ENCODE results near the gene SLC25A26.

SLC25A26 gene

DNA sequence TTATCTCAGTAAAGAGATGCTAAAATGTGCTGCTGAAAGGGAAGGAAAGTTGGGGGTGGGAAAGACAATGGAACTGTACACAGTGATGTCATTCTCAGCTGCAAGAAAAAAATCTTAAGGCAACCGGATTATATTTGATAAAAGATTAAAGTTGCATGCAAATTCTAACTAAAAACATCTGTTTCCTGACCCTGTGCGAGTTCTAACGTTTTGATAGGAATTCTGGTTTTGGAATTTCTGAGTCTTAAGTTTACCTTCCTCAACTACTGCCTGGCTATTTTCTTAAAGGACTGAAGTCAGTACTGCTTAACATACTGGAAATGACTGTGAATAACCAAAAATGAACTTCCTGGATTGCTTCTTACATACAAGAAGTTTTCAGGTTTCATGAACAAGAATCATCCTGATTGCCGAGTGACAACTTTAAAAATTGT, 115.5 kb downstream of the SLC25A26 start:
- no peak for DNase-seq

- no peak for DNase-seq
Measured at GRCh38 chr3:66338927-66339326, 118.1 kb downstream of the SLC25A26 start.

DNA sequence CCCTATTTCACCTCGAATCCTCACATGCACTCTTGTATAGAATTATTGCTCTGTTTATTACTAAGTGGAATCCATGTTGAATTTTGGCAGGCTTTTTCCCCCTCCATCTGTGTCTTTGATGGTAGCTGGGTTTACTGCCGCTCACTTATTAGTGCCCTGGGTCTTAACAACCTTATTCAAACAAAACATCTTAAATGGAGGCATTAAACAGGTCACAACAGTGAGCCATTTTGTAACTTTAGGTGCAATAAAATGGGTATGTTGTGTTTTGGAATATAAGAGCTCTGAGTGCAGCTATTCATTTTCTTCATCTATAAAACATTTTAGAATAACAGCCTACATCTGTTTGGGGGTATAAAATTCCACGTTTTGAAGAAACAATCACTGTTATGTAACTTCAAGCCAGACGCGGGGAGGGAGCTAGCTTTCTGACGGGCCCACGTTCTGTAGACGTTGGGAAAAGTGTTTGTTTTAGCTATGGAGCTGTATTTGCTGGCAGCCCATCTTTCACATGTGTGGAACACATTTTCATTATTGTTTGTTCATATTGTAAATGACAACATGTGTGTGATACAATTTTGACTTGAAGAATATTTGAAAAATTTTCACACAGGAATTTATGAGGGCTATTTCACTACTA, 122.0 kb downstream of the SLC25A26 start:
- DNase-seq: peak; percentile 28

DNA sequence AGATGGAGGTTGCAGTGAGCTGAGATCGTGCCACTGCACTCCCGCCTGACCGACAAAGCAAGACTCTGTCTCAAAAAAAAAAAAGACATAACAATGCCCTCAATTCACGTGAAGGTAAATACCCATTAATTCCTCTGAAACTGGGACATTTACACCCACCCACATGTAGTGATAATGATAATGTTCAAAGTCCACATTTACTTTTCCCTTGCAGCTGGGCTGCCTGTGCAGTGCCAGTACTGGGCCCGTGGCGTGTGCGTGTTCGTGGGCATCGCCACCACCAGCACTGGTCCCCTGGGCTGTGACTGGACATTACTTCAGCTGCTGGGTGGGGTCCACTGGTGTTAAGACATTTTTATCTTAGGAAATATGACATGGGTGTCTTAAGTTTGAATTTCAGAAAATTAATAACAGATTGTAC, 123.6 kb downstream of the SLC25A26 start:
- DNase-seq: no peak

DNA sequence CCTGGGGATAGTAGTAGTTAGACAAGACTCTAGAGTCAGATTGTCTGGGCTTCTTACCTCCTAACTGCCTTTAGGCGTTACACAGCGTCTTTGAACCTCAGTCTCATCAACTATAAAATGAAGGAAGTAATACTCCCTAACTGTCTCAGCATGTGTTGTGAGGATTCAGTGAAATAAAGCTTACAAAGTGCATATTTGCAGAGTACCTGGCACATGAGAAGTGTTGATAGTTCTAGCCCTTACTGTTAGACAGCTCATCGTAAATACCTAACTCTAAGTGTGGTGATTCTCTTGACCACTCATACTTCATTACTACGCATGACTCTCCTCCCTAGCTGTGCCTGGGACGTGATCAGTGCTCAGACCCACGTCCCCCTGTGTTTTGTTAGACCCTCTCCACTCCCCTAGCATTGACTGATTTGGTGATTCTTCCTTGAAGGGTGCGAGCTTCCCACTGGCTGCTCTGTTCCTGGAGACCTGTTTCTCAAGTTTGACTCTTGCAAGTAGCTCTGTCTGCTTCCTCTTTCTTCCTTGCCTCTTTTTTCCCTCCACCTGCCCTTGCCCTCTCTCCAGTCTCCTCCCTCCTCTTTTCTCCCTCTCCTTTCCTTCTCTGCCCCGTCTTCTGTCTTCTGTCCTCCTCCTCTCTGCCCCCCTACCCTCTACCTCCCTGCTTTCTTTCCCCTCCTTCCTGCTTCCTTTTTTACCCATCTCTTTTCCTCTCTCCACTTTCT, 124.2 kb downstream of the SLC25A26 start:
- no peak for DNase-seq

DNA sequence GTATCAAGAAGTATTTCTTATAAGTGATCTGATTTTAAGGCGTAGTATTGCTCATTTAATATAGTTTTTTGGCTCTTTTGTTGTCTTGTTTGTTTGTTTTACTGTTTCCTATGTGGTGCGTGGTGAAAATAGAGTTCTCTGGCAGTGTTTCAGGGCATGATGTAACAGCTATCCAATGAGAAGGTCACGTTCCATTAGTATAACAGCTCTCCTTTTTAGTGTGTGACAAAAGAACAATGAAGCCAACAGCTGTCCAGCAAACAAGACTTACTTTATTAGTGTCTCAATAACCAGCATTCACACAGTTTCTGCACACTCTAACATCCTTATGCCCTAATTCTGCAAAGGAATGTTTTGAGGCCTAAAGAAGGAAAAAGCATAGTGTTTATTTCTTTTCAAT, 127.9 kb downstream of the SLC25A26 start:
- DNase-seq: peak; percentile 42

- DNase-seq: no peak
Measured at GRCh38 chr3:66350601-66351000, 129.8 kb downstream of the SLC25A26 start.

GRCh38 chr3:66353039-66353438, 132.2 kb downstream of the SLC25A26 start:
- no peak for DNase-seq

DNA sequence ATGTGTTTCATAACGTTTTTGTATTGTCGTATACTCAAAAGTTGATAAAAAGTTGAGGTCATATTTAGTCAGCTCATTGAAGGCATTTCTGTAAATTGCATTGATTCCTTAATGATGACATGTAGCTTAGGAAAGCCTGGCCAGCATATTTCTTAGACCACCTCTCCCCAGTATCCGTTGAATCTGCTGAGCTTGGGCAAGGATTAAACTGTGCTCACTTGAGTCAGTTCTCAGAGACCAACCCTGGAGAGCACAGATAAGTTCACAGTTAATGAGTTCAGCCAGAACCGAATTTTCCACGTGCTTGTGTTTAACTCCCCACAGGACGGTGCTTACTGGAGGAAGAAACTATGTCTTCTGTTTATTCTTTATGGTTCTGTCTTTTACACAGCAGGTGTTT, 132.7 kb downstream of the SLC25A26 start:
- DNase-seq: no peak

- DNase-seq: no peak
Measured at GRCh38 chr3:66354001-66354400, 133.2 kb downstream of the SLC25A26 start.

- DNase-seq: no peak
Measured at GRCh38 chr3:66355394-66355793, 134.6 kb downstream of the SLC25A26 start.

DNA sequence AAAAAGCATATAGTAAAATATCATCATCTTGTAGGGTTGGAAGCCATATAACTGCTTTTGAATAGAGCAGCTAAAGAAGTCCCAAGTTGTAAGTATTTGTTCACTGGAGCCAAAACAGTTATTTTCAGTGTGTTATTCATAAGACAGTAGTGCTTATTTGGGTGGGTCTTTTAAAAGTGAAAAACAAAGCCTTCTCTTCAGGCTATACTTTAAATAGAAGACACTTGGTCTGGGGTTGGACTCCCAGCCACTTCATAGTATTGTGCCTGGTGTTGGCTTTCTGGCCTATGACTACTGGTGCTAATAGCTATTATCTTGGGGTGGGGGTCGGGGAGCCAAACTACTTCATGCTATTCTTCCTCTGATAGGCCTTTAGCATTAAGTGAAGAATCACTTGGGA, 135.2 kb downstream of the SLC25A26 start:
- DNase-seq: no peak

DNA sequence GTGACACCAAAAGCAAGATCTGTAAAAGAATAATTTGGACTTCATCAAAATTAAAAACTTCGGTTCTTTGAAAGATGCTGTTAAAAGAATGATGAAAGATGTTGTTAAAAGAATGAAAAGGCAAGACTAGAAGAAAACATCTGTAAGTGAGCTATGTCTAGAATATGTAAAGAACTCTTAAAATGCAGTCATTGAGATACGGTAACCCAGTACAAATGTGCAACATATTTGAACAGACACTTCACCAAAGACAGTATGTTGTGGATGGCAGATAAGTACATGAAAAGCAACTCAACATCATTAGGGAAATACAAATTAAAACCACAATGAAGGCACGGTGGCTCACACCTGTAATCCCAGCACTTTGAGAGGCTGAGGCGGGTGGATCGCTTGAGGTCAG, 140.6 kb downstream of the SLC25A26 start:
- no peak for DNase-seq

DNA sequence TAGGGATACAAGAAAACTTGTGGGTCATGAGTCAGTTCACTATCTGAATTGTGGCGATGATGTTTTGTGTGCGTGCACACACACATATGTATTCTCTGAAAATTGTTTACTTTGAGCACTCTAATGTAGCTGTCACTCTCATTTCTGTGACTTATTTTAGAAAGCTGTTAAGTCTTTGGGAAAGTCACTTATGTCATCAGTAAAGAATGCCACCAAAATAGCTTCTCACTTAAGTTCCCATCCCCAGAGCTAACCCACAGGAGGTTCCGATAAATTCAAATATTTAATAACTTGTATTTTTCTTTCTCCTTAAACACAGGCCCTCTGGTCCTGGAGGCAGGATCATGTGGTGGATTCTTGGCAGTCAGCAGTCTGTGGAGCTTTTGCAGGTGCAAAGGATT, 141.7 kb downstream of the SLC25A26 start:
- peak; percentile 63 for DNase-seq

GRCh38 chr3:66363148-66363547, 142.3 kb downstream of the SLC25A26 start:
- no peak for DNase-seq

GRCh38 chr3:66365080-66365479, 144.3 kb downstream of the SLC25A26 start:
- DNase-seq: no peak

DNA sequence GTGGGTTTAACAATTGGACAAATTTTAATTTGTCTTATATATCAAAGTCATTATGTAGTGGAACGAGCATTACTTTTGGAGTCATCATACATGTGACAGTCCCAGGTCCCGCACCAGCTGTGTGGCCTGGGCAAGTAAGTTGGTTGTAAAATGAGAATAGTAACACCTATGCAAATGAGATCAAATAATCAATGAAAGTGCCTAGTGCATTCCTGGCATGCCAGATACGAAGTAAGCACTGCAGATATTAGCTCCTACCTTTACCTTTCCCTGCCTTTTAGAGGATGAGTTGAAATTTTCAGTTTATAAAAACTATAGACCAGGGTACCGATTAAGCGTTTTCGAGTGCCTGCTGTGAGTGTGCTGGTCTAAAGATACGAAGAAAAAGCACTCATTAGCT, 145.9 kb downstream of the SLC25A26 start:
- DNase-seq: no peak

- DNase-seq: no peak
Measured at GRCh38 chr3:66367979-66368378, 147.2 kb downstream of the SLC25A26 start.

DNA sequence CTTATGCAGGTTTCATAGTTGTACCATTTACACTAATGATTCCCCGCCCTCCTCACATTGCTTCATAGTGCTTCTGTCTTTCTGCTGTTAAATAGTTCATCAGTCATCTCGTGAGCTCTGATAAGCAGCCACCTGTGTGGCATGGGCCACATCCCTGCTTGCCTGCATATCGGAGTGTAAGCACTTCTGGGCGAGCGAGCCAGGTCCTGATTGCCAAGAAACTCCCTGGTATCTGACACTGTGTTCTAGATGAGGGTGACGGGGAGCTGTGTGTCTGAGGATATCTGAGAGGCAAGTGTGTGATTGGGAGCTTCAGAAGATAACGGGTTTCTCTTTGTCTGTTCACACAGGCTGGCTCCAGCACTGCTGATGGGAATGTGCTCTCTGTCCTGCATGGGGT, 149.4 kb downstream of the SLC25A26 start:
- no peak for DNase-seq

GRCh38 chr3:66371432-66371831, 150.6 kb downstream of the SLC25A26 start:
- no peak for DNase-seq

DNA sequence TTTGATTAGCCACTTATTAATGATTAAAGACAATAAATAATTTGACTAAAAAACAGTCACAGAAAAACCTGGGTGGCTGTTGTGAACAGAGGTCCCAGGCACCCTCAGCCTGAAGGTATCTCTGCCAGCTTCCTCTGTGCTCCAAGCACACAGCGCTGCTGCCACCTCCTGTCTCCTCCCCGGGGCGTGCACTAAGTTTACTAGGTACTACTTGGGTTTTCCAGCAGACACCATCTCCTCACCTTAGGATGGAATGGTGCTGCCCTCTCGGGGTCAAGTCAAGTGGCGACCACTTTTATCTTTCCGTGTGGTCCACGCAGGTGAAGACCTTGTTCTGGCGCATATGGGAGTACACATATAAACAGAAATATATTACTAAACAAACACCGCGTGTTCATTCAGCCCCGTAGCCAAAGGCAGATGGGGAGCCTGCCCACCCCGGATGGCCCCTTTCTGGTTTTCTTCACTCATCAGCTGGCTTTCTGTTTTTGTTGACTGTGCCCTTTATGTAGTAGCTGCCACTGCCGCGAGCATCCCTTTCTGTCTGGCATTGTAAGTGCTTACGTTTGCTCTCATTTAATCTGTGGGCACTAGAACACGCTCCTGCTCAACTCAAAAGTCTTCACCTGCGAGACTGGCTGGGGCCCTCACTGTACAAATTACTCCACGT, 152.0 kb downstream of the SLC25A26 start:
- no peak for DNase-seq

DNA sequence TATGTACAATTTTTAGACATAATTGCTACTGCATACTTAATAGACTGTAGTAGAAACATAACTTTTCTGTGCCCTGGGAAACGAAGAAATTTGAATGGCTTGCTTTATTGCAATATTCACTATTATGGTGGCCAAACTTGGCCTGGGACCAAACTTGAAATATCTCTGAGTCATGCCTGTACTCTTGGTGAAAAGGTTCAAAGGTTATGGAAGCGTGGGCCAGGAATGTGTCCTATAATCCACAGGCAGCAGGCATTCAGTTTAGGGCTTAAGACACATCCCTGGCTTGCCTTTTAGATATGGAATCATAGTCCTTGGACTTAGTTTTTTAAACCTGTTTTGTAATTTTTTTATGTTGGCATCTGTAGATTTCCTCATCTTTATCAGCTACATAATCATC, 155.8 kb downstream of the SLC25A26 start:
- no peak for DNase-seq

- no peak for DNase-seq
Measured at GRCh38 chr3:66377800-66378199, 157.0 kb downstream of the SLC25A26 start.

DNA sequence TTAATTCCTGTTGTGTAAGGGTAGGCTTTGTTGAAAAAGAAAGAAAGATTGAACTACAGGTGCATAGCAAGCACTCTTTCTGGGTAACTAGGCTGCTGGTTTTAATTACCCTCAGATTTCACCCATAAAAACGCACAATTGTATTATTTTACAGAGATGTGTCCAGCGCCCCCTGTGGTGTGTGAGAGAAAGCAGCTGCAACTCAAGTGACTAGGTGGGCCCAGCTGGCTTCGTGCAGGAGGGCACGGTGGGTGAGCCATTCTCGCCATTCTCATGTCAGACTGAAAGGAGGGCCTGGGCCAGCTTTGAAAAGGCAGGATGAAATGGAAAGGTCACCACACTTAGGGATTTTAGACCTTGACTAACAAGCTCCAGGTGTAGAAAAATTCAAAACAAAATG, 157.5 kb downstream of the SLC25A26 start:
- no peak for DNase-seq

Measured in right hindlimb (tissue), 1 donor.